Stimulated activated CD8-positive, alpha-beta memory T cell treated with anti-CD3 and anti-CD28 coated beads, Interleukin-12 subunit alpha, Interleukin-12 subunit beta, amount 100 ng/mL, for 4 hours (primary cell): ENCODE results near the gene CHAC2.
"Not testable (repeated sequence)": the region's sequence is repeated elsewhere in the genome, so short reads cannot be mapped to it uniquely, and the experiment has no call there.

Experiments used
- DNase-seq: peaks from one replicate; pipeline ENCODE4 v3.0.0-alpha.2; 2020; ENCODE audit warnings: low read depth

Gene CHAC2

GRCh38 chr2:53778536-53779162 lies 11.0 kb downstream of the CHAC2 start:
- no peak for DNase-seq

DNA sequence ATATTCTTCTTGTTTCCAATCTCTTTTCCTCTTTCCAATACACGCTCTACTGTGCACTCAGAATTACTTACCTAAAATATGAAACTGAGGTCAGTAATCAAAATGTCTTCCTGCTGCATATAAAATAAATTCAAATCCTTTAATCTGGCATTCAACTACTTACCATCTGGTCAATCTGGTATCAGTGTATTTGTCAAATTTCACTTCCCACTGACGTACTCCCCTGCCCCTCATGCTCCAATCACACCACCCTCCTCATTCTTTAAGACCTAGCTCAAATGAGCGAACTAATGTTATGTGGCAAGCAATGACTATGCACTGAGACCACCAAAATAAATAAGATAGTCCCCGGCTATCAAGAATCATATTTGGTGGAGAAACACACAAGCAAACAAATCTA lies 12.5 kb downstream of the CHAC2 start:
- no peak for DNase-seq

DNA sequence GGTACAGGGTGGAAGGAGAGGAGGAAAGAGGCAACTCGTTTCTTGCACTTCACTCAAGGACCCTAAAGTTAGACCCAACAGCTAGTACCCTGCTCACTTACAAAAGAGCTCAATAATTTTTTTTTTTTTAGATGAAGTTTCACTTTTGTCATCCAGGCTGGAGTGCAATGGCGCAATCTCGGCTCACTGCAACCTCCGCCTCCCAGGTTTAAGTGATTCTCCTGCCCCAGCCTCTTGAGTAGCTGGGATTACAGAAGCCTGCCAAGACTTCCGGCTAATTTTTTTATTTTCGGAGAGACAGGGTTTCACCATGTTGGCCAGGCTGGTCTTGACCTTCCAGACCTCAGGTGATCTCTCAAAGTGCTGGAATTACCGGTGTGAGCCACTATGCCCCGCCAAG lies 15.1 kb downstream of the CHAC2 start:
- DNase-seq, result no peak

DNA sequence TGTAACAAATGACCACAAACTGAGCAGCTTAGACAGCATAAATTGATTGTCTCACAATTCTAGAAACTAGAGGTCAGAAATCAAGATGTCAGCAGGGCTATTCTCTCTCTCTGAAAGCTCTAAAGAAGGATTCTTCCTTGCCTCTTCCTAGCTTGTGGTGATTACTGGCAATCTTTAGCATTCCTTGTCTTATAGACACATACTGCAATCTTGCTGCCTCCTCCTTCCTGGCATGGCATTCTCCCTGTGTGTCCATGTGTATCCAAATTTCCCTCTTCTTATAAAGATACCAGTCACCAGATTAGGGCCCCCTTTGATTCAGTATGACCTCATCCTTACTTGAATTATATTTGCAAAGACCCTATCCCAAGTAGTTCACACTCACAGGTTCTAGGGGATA lies 16.8 kb downstream of the CHAC2 start:
- no peak for DNase-seq

DNA sequence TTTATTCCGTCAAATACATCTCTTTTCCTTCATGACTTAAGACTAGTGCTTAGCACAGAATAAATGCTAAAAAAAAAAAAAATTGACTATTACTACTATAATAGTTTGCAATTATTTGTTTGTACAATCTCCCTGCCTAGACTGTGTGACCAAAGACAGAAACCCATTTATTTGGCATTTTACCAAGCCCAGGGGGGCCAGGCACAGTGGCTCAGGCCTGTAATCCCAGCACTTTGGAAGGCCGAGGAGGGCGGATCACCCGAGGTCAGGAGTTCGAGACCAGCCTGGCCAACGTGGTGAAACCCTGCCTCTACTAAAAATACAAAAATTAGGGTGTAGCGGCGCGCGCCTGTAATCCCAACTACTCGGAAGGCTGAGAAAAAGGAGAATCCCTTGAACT lies 17.8 kb downstream of the CHAC2 start:
- no peak for DNase-seq

- DNase-seq, result no peak
Observed at GRCh38 chr2:53786352-53786704, 18.7 kb downstream of the CHAC2 start.

- DNase-seq, result peak; percentile 81
Observed at GRCh38 chr2:53786705-53787613, 19.4 kb downstream of the CHAC2 start, which contains the start of the genes ASB3 and ERLEC1. Gene ASB3, minus strand, starts transcription at chr2:53786953. Its CDS starts 21,381 bp downstream, at chr2:53765572. Gene ERLEC1, plus strand, starts transcription at chr2:53787044. Its CDS starts 167 bp downstream, at chr2:53787211.

GRCh38 chr2:53787614-53788289 lies 20.1 kb downstream of the CHAC2 start:
- DNase-seq, result no peak

GRCh38 chr2:53793261-53793660 lies 25.7 kb downstream of the CHAC2 start:
- no peak for DNase-seq

- DNase-seq, result no peak
Observed at GRCh38 chr2:53793821-53794220, 26.2 kb downstream of the CHAC2 start.

DNA sequence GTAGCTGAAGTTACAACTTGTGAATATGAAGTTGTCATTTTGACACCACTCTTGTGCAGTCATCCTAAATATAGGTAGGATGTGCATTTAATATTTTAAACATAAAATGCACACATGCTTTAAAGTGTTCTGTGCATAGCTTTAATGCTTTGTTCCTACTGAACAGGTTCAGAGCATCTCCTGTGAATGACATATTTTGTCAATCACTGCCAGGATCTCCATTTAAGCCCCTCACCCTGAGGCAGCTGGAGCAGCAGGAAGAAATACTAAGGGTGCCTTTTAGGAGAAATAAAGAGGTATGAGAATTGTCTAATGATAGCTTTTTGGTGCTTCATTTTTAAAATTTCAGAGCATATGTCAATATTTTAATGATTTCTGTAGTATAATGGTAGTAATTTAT lies 33.9 kb downstream of the CHAC2 start:
- DNase-seq, result no peak

DNA sequence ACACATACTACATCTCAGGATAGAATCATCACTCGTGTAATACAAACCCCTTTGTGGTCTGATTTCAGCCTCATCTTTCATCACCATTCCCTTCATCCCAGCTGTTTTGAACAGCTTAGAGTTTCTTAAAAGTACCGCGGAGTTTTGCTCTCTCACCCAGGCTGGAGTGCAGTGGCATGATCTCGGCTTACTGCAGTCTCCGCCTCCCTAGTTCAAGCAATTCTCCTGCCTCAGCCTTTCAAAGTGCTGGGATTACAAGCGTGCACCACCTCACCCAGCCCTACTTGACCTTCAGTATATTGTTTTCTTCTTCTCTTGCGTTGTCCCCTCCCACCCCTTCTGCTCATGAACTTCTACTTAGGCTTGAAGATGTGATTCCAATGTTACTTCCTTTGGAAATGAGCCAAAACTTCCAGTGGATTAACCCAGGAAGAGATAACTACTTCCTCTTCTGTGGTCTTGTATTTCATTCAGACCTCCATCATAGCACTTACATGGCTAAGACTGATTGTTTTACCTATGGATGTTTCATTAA lies 35.1 kb downstream of the CHAC2 start:
- no peak for DNase-seq

DNA sequence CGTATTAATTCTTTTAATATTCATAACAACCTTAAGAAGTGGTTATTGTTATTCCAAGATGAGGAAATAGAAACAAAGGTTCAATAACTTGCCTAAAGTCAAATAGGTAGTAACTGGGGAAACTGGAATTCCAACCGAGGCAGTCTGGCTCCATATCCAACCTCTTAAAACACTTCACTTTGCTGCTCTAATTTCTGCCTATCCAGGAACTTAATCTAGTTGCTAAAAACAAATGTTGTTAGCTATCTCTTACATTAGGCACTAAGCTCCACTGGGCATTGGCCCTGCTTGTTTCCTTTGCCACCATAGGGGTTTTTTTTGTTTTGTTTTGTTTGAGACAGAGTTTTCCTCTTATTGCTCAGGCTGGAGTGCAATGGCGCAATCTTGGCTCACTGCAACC lies 44.0 kb downstream of the CHAC2 start:
- DNase-seq, result no peak

GRCh38 chr2:53813151-53813550 lies 45.5 kb downstream of the CHAC2 start:
- no peak for DNase-seq

- no peak for DNase-seq
Observed at GRCh38 chr2:53818854-53819435, 51.3 kb downstream of the CHAC2 start.

DNA sequence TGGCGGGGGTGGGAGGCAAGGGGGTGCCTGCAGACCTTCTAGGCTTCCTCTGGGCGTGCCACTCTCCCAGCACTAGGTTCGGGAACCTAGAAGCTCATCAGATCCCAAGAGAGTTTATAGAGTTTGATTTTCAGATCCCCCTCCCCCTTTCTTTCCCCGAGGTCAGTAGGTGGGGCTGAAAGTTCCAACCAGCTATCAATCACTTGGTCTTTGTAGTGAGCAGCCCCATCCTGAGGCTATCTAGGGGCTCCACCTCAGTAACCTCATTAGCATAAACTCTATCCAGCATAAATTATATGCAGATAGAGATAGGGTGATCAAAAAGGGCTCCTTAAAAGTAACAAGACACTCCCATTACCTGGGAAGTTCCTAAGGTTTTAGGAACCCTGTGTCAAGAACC lies 52.0 kb downstream of the CHAC2 start:
- no peak for DNase-seq

DNA sequence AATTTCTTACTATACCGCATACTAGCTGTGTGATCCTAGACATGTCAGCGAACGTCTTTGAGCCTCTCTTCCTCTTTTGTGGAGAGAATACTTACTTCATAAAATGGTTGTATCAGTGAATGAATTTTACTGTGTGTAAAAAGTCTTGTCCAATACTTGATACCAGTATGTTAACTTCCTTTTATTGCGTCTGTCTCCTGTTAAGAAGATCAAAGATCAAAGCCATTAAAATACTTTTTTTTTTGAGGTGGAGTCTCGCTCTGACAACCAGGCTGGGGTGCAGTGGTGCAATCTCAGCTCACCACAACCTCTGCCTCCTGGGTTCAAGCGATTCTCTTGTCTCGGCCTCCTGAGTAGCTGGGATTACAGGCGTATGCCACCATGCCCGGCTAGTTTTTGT lies 52.4 kb downstream of the CHAC2 start:
- DNase-seq, result no peak

DNA sequence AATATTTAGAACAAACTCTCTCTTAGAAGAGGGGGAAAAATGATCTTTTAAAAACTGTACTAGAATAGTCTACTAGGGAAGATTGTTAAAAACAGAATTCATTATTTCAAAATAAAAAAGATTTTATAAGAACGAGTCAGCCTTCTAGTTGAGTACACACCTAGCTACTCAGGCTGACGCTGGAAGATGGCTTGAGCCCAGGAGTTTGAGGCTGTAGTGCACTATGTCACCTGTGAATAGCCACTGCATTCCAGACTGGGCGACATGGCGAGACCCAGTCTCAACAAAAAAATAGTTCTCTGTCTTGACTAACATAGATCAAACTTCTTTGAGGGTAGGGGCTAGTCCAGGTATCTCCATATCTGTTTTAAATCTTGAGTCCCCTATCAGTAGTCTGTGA lies 53.1 kb downstream of the CHAC2 start:
- DNase-seq, result no peak

DNA sequence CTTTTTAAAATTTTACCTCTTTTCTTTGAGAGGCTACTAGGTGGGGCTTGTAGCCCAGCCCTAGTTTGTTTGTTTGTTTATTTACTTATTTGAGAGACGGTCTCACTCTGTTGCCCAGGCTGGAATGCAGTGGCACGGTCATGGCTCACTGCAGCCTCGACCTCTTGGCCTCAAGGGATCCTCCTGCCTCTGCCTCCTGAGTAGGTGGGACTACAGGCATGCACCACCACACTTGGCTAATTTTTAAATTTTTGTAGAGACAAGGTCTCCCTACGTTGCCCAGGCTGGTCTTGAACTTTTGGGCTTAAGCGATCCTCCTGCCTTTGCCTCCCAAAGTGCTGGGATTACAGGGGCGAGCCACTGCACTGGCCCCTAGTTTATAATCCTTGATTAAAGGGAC lies 54.2 kb downstream of the CHAC2 start:
- DNase-seq, result no peak

DNA sequence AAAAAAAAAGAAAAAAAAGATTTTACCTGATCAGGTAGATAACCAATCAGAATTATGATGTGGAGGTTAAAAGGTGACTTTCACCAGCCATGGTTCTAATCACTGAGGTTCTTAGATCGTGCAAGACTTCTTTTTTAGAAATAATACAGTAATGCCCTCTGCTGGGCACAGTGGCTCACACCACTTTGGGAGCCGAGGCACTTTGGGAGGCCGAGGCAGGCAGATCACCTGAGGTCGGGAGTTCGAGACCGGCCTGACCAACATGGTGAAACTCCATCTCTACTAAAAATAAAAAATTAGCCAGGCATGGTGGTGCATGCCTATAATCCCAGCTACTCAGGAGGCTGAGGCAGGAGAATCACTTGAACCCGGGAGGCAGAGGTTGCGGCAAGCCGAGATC lies 56.0 kb downstream of the CHAC2 start:
- not testable (repeated sequence) for DNase-seq
